ENCODE data around the gene ALK.

The ALK gene

DNA sequence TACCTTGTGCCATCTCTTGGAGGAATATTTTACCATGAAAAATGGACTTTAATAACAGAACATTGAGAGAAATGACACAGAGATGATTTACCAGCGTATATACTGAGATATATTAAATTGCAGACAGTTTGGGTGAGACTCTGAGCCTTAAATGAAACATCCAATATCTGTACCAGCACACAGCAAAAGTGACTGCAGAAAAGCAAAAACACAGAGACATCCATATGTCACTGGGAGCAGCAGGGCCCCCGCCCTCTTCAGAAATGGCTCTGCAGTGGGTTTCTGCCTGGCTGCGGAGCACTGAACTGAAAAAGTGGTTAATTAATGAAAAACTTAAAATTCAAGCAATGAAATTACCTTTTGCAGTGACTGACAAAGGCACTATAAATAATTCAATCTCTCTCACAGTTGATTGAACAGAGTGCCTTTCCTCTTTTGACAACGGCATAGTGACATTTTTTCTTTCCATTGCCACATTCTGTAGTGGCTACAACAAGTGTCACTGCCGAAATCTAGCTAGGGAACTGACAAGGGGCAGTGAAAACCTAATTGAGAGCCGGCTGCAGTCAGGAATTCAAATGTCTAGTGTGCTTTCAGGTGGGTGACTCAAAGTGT is 353.4 kb downstream of the ALK start:
- DNase-seq, result no peak

GRCh38 chr2:29563697-29564096 is 357.7 kb downstream of the ALK start:
- no peak for DNase-seq

GRCh38 chr2:29562896-29563295 is 358.5 kb downstream of the ALK start:
- DNase-seq, result no peak

DNA sequence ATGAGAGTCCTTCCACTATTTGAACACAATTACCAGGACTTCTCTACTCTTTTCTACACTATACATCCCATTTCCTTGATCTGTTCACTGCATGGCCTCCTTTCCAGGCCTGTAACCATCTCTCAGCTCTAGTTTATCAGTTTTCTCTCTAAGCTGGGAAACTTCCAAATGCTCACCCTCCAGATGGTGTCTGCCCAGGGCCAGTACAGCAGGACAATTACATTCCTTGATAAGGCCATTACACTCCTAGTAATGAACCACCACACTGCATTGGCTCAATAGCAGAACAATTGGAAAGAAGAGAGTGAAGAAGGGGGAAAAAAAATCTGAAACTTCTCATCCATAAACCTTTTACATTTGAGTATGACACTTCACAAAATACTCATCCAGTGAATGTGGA is 359.1 kb downstream of the ALK start:
- DNase-seq, result no peak

- no peak for DNase-seq
Observed at GRCh38 chr2:29561628-29562027, 359.8 kb downstream of the ALK start.

- no peak for DNase-seq
Observed at GRCh38 chr2:29561181-29561580, 360.2 kb downstream of the ALK start.

DNA sequence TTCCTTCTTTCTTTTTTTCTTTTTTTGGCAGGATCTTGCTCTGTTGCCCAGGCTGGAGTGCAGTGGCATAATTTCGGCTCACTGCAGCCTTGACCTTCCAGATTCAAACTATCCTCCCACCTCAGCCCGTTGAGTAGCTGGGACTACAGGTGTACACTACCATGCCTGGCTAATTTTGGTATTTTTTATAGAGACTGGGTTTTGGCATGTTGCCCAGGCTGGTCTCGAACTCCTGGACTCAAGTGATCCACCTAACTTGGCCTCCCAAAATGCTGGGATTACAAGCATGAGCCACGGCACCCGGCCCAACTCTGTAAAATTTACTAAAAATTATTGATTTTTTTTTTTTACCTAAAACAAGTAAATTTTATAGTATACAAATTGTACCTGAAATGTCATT is 360.8 kb downstream of the ALK start:
- DNase-seq, result no peak

- DNase-seq, result no peak
Observed at GRCh38 chr2:29560030-29560429, 361.4 kb downstream of the ALK start.

DNA sequence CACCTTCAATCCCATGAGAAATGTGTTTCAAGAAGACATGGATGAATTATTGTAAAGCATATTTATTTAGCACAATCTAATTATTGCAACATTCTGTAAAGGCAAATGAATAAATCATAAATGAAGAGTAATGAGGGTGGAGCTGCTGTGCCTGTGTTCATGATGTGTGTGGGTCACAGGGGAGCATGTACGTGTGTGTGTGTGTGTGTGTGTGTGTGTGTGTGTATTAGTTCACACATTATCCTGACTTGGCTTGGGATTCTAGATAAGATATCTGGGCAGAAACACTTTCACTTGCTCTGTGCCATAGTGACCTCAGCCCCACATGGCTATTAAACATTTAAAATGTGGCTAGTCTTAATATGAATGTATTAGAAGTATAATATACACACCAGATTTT is 361.8 kb downstream of the ALK start:
- no peak for DNase-seq

DNA sequence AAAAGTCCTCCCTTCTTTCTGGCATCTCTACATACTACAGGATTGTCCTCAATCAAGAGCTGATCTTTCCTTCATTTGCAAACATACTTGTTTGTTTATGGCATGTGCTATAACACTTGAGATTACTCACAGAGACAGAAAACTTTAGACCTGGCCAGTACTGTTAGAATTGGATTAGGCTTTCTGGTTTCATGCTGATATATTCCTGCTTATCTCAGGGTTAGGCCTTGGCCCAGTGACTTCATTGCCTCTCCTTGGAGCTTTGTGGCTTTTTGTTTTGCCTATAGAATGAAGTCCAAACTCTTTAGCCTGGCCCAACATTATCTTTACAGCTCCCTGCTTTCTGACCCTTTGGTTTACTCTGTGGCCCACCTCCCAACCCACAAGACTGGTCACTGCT is 363.3 kb downstream of the ALK start:
- no peak for DNase-seq

DNA sequence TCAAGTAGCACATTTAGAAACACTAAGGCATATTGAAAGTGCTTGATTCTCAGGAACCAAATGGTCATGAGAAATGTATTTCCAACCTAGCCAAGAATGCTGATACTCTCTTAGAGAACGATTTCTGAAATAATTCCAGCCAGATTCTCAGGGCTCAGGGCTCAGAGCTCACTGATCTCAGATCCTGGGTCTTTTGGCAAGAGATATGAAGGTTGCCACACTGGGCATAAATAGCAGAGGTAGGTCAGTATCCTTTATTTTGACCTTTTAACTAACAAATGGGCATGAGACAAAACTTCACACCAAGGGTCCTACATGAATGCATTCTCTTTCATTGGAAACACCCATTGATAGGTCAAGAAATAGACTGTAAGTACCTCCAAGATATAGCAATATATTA is 364.1 kb downstream of the ALK start:
- no peak for DNase-seq

- DNase-seq, result no peak
Observed at GRCh38 chr2:29549069-29549380, 372.4 kb downstream of the ALK start.

DNA sequence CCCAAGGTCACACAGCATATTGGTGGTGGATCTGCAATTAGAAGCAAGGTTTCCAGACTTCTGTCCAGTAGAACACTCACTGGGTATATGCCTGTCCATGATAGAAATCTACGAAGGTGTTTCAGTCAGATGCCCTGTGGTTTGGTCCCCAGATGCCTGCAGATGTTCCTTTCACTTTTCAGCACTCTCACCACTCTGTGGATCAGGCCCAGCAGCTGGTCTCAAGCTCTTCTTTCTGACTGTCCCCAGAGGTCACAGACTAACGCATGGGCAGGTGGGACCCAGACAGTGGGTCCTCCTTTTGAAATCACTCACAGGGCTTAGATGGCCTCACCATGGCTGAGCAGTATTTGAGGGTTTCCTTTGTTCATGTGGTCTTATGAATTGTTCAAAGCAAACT is 376.5 kb downstream of the ALK start:
- DNase-seq, result no peak

DNA sequence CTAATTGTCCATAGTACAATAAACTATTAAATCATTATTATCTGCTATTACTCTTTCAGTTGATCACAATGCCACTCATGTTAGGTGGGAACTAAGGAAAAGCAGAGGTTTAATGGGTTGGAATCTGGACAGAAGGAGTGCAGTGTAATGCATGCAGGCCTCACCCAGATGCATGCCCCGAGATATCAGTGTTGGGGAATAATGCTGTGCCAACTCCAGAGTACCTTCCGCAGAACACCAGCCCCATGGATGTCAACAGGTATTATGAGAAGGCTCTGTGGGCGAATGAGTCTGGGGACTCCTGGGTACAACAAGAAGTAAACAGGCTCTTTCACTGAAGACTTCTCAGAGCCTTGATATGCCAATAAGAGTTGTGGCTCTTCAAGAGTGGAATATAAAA is 377.4 kb downstream of the ALK start:
- no peak for DNase-seq

DNA sequence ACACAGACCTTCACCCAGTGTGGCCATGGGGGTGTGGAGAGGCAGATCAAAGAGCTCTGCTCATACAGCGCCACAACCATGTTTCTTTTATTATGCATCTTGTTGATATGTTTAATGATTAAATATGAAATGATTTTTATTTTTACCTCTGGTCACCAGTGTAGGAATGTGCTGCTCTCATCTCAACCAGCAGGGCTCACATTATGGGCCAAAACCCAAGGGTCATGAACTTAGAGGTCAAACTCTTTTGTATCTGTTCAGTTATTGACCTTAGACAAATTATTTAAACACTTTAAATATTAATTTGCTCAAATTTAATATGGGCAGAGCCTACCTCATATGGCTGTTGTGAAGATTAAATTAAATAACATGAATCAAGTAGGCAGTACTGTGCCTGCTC is 386.2 kb downstream of the ALK start:
- no peak for DNase-seq

GRCh38 chr2:29532436-29532835 is 388.9 kb downstream of the ALK start:
- DNase-seq, result no peak

DNA sequence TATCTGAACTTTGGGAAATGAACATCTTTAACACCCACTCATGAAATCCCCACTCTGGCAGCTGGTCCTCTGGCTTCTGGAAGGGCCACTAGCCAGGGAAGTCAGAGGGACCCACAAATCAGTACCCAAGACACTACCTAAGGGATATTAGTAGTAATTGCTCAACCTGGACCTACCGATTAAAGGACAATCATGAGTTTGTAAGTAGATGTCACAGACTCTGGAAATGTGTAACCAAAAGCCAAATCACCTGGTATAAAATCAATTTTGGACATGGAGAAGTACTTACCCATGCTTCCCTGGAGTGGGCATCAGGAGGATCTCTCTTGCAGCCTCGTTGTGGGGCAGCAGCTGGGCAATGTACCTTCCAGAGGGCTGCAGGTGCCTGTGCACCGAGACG is 389.8 kb downstream of the ALK start:
- no peak for DNase-seq

DNA sequence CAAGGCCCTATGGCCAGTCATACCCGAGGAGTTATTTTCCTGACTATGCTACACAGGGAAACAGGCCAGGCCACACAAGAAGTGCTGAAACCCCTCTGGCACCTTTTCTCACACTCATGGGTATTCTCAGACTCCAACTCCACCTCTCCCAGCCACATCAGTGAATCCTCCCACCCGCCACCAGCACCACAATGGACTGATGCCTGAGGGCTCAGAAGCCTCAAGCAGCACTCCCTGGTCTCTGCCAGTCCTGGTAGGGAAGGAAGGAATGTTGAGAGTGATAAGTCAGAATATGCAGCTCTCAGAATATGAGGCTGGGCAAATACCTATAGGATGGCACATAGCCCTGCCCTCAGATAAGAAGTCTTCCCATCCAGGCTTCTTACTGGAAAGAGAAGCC is 391.1 kb downstream of the ALK start:
- no peak for DNase-seq

- DNase-seq, result no peak
Observed at GRCh38 chr2:29528891-29529520, 392.4 kb downstream of the ALK start.

GRCh38 chr2:29528371-29528770 is 393.0 kb downstream of the ALK start:
- no peak for DNase-seq

DNA sequence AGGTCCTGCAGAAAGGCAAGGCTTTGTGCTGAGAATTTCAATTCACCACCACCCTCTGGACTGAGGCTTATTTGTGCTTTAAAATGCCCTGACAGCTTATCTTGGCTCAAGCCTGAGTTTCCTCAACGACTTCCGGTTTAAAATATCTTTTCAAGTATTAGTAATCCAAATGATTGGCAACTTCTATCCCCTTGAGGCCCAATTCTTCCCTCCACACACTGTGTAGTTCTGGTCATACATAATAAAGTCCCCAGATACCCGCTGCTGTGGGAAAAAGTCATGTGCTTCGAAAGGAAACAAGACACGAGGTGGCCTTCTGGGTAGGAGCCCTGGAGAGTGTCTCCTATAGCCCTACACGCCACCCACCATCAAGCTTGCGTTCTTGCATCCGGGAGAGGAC is 393.4 kb downstream of the ALK start:
- no peak for DNase-seq

DNA sequence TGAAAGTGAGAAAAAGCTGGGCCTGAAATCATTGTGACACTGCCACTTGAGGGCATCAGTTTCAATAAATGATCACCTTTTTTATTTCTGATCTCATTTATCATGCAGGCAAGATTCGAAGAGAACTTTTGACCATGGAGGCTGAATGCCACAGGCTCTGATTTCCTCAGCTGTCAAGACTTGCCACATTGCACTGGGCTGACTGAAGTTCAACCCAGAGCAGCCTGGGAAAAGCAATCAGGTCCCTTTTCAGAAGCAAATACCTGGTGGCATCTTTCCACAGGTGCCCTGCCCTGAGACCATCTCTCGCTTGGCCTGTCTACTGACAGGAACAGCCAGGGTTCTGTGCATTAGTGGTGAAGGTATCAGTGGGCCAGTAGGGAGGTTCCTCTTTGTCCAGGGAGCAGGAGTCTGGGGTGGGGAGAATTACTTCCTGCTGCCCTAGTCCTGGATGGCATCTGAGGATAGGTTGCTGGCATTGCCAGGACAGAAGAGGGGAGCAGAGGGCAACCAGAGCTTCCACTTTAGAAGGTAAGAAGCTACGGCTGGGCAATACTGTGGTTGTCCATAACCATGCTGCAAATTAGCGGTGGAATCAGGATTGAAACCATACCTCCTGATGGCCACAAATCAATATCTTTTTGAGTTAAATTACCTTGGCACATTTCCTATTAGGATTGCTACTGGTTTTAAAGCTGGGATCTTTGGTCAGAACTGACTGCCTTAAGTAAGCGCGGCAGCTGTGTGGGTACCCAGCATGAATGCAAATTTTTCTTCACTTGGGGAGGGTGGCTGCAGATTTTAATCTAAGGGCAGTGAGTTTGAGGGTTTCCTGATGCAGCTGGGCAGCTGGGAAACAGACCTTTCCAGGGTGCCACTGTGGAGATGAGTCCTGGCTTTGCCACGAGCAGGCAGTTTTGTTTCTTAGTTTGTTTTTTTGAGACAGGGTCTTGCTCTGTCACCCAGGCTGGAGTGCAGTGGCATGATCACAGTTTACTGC is 394.5 kb downstream of the ALK start:
- no peak for DNase-seq

- no peak for DNase-seq
Observed at GRCh38 chr2:29525921-29526320, 395.5 kb downstream of the ALK start.

- no peak for DNase-seq
Observed at GRCh38 chr2:29524652-29525051, 396.7 kb downstream of the ALK start.
